ENCODE data around the gene OR5T1. TPM values are rescaled to one million over a fixed set of nuclear protein-coding genes. Genes with fewer than 3 reads are reported as not detected.

The OR5T1 gene
- total RNA-seq, 1 experiment from 2014 or later = not detected

DNA sequence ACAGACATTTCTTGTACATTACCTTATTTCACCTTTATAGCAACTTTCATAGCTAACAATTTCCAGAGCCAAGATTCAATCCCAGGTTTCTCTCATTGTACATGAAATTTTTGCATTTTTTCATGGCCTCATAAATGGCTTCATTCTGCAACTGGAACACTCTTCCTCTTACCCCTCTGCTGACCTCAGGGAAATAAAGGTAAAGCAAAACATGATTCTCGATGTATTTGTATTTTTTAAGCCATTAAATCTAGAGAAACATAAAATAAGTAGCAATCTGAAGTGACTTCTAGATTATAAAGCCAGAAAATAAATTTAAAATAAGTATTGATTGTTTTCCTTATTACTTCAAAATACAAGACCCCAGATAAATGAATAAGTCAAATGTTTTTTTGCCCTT lies 39.8 kb upstream of the OR5T1 start, which contains the start of gene OR5T2:
Gene OR5T2 (minus strand): TSS at position 101 of the 400 bp plus-strand sequence. CDS start 1,193 bp downstream, outside the sequence.
- H3K4me3 Mint-ChIP-seq = no peak within 1 kb of the TSS
- H3K9ac ChIP-seq (ENCODE audit: extremely low read depth, insufficient read length, low read length) = no peak within 1 kb of the TSS
- no peak within 1 kb of the TSS for H4K5ac ChIP-seq (ENCODE audit: insufficient read length, low read depth, low read length)
- no peak within 1 kb of the TSS for H3K18ac ChIP-seq (ENCODE audit: insufficient read length, low read depth, low read length)
- H3T11ph ChIP-seq (ENCODE audit: low read length) = no peak within 1 kb of the TSS
- H3K4ac ChIP-seq (ENCODE audit: low read depth, low read length) = no peak within 1 kb of the TSS
- H3K79me1 ChIP-seq (ENCODE audit: insufficient read depth, low read depth, low read length, poor library complexity, severe bottlenecking) = no peaks in the 10 kb centered on the region
- TF ChIP-seq, protein P1, sequence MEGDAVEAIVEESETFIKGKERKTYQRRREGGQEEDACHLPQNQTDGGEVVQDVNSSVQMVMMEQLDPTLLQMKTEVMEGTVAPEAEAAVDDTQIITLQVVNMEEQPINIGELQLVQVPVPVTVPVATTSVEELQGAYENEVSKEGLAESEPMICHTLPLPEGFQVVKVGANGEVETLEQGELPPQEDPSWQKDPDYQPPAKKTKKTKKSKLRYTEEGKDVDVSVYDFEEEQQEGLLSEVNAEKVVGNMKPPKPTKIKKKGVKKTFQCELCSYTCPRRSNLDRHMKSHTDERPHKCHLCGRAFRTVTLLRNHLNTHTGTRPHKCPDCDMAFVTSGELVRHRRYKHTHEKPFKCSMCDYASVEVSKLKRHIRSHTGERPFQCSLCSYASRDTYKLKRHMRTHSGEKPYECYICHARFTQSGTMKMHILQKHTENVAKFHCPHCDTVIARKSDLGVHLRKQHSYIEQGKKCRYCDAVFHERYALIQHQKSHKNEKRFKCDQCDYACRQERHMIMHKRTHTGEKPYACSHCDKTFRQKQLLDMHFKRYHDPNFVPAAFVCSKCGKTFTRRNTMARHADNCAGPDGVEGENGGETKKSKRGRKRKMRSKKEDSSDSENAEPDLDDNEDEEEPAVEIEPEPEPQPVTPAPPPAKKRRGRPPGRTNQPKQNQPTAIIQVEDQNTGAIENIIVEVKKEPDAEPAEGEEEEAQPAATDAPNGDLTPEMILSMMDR (conservative IDR thresholded peaks at IDR 0.05) = no peak
- H3K79me2 ChIP-seq (ENCODE audit: insufficient read depth, low read length) = no peaks in the 10 kb centered on the region
- no peak within 1 kb of the TSS for H2BK5ac ChIP-seq (ENCODE audit: insufficient read length, low read length)
- H2BK12ac ChIP-seq (ENCODE audit: insufficient read length, low read depth, low read length) = no peak within 1 kb of the TSS
- H3K4me2 ChIP-seq (ENCODE audit: insufficient read depth, insufficient read length, low read length) = no peak within 1 kb of the TSS
- no CpG with 5 or more reads among the region's 1 CpG for WGBS (ENCODE audit: extremely low coverage, insufficient read length, low lambda C conversion rate)
- no peak within 1 kb of the TSS for H3K56ac ChIP-seq (ENCODE audit: insufficient read length, low read depth, low read length)
- peaks cover 4% of the 10 kb centered on the region for H3K9me3 ChIP-seq (ENCODE audit: control insufficient read depth, low read depth, low read length)
- H2AFZ ChIP-seq (ENCODE audit: low read length) = no peak within 1 kb of the TSS
- no peak within 1 kb of the TSS for H3K27ac ChIP-seq (ENCODE audit: insufficient read length, low read depth, low read length)
- H3K27me3 ChIP-seq (ENCODE audit: insufficient read depth, low read length) = no peaks in the 10 kb centered on the region
- H3K9me3 Mint-ChIP-seq = peaks cover 16 to 38% of the 10 kb centered on the region in 2 experiments
- no peak within 1 kb of the TSS for H3K23ac ChIP-seq (ENCODE audit: insufficient read length, low read depth, low read length)
- H2BK15ac ChIP-seq (ENCODE audit: low read depth, low read length) = no peak within 1 kb of the TSS
- H4K8ac ChIP-seq (replicated peaks; ENCODE audit: insufficient read length, low read depth, low read length) = no peak within 1 kb of the TSS
- H4K20me1 ChIP-seq (ENCODE audit: control insufficient read depth, insufficient read depth, insufficient read length) = no peaks in the 10 kb centered on the region
- H3K36me3 Mint-ChIP-seq (ENCODE audit: insufficient read depth in 1 of 3, low read depth in 3 of 3) = peaks cover 0 to 1% (median 0%) of the 10 kb centered on the region in 3 experiments; a peak in 2 of 7 replicates
- H3K4me1 Mint-ChIP-seq = no peaks in the 10 kb centered on the region
- no peaks in the 10 kb centered on the region for H3K23me2 ChIP-seq (ENCODE audit: insufficient read length, low read depth, low read length, poor library complexity, severe bottlenecking)
- no peak within 1 kb of the TSS for H2BK120ac ChIP-seq (ENCODE audit: low read depth, low read length, poor library complexity, severe bottlenecking)
- H3K27ac Mint-ChIP-seq = no peak within 1 kb of the TSS
- no peak within 1 kb of the TSS for H2AK5ac ChIP-seq (ENCODE audit: insufficient read length, low read length)
- H3K14ac ChIP-seq (ENCODE audit: insufficient read depth, low read length) = no peak within 1 kb of the TSS
- H4K91ac ChIP-seq (ENCODE audit: insufficient read length, low read depth, low read length) = no peak within 1 kb of the TSS
- no peaks in the 10 kb centered on the region for H3K27me3 Mint-ChIP-seq (ENCODE audit: low read depth)
- DNase-seq = no peak
- H2BK20ac ChIP-seq (ENCODE audit: low read depth, low read length, poor library complexity, severe bottlenecking) = no peak within 1 kb of the TSS
- H3K4me1 ChIP-seq (ENCODE audit: insufficient read depth, low read length) = no peaks in the 10 kb centered on the region
